ENCODE data around the gene SCAANT1. TPM values are rescaled to one million over a fixed set of nuclear protein-coding genes. Genes with fewer than 3 reads are reported as not detected.
A peak's percentile ranks its signal among the peaks of the same experiment; 100 is the strongest.

The SCAANT1 gene
- total RNA-seq, 1 donor = not detected

DNA sequence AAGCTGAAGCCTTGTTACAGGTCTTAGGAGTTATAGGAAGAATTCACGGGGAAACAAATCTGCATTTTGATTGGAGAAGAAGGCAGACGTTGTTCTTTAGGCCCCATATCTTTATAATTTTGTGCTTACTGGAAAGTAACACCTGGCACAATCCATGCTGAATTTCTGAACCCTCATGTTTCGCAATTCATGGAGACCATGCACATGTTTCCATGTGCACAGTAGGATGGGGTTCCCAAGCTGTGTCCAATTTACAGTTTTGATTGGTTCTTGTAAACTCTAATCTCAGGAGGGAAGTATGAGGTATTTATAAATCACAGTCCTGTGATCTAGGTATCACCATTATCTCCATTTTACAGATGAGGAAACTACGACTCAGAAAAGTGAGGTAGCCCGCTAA lies 7.8 kb upstream of the SCAANT1 start:
- Histone ChIP-seq H3K9me3 (ENCODE audit: low read depth, low read length) (no peaks in the 10 kb centered on the region), H3K4me3 (ENCODE audit: low read length) (no peak overlapping the region), H3K27me3 (ENCODE audit: insufficient read depth, low read length) (no peaks in the 10 kb centered on the region), H3K4me1 (ENCODE audit: insufficient read depth, low read length) (peaks cover 41% of the 10 kb centered on the region)

DNA sequence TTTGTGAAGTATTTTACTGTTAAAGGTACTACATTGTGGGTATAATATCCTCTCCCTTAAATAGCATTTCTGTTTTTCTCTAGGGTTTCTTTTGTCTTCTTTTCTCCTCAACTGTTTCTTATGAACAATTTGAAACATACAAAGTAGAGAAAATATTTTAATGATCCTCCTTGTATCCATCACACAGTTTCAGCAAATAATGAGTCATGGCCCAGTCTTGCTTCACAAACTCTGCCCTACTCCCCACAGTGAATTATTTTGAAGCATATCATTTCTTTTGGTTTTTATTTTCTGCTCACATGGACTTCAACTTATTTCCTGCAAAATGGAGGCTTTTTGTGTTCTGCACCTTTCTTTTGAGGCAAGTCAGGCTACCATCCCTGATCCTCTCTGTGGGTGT lies 6.1 kb upstream of the SCAANT1 start:
- H3K4me1 ChIP-seq (ENCODE audit: insufficient read depth, low read length) = peaks cover 41% of the 10 kb centered on the region
- no peak overlapping the region for H3K4me3 ChIP-seq (ENCODE audit: low read length)
- no peaks in the 10 kb centered on the region for H3K27me3 ChIP-seq (ENCODE audit: insufficient read depth, low read length)
- no peaks in the 10 kb centered on the region for H3K9me3 ChIP-seq (ENCODE audit: low read depth, low read length)

DNA sequence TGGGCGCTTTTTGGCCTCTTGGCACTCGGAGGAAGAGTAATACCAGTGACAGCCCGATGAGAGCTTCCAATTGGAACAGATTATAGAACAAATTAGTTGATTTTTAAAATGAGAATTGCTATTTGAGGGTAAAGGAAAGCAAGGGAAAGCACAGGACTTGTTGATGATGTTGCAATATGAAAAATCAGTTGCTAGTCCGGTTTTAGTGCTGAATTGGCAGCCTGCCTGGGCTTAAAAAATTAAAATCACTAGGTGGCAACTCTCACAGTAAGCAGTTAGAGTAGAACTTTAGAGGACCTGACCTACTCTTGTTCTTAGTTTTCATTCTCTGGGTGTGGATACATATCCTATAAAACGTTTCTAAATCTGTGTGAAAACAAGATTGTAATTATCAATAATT lies 2.1 kb upstream of the SCAANT1 start:
- no peaks in the 10 kb centered on the region for H3K27me3 ChIP-seq (ENCODE audit: insufficient read depth, low read length)
- no peak overlapping the region for H3K4me3 ChIP-seq (ENCODE audit: low read length)
- H3K9me3 ChIP-seq (ENCODE audit: low read depth, low read length) = no peaks in the 10 kb centered on the region
- peaks cover 39% of the 10 kb centered on the region for H3K4me1 ChIP-seq (ENCODE audit: insufficient read depth, low read length)

DNA sequence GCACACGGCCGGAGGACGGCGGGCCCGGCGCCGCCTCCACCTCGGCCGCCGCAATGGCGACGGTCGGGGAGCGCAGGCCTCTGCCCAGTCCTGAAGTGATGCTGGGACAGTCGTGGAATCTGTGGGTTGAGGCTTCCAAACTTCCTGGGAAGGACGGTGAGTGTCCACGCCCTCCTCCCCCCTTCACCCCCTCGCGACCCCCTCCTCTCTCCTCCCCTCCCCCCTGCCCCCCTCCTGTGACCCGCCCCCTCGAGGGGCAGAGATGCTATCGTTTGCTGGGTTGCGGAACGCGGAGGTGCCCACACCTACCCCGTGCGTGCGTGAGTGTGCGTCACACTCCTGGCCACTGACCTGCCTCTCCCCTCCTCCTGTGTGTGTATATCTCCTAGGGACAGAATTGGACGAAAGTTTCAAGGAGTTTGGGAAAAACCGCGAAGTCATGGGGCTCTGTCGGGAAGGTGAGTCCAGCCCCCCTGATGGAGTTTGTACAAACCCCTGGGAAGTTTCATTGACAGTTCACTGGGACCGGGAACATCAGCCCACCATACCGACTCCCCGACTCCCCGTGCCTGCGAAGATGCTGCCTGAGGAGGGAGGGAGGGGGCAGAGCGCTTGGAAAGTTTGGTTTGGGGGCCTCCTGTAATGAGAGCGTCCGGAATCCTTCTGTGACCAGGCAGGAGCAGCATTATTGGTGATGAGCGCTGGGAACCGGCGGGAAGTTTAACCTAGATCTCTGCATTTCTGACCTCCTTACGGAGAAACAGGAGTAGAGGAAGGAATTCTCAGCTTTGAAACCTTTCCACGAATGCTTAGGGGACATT lies 795 bp upstream of the SCAANT1 start:
- Histone ChIP-seq H3K4me3 (ENCODE audit: low read length) (peak overlapping the region; percentile 65), H3K4me1 (ENCODE audit: insufficient read depth, low read length) (peaks cover 39% of the 10 kb centered on the region), H3K9me3 (ENCODE audit: low read depth, low read length) (no peaks in the 10 kb centered on the region), H3K27me3 (ENCODE audit: insufficient read depth, low read length) (no peaks in the 10 kb centered on the region)

- Histone ChIP-seq H3K9me3 (ENCODE audit: low read depth, low read length) (no peaks in the 10 kb centered on the region), H3K4me3 (ENCODE audit: low read length) (peak overlapping the region; percentile 65), H3K4me1 (ENCODE audit: insufficient read depth, low read length) (peaks cover 39% of the 10 kb centered on the region), H3K27me3 (ENCODE audit: insufficient read depth, low read length) (no peaks in the 10 kb centered on the region)
Measured at GRCh38 chr3:63911509-63911872, 692 bp downstream of the SCAANT1 start.

DNA sequence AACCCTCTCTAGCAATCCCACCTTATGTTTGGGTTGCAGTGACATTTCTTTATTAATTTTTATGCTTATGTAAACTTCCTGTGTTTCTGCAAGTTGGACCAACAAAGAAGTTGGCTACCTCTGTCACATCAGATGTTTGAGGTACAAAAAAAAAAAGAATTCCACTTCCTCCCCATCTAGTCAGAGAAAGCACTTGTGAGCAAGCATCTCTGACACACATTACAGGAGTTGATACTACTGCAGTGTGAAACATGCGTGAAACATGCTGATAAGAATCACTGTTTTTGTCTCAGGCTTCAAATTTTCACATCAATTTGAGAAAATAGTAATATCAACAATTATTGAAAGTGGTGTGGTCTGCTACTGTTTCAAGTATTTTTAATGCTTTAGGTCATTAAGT lies 1.3 kb downstream of the SCAANT1 start:
- H3K4me3 ChIP-seq (ENCODE audit: low read length) = no peak overlapping the region
- H3K4me1 ChIP-seq (ENCODE audit: insufficient read depth, low read length) = peaks cover 39% of the 10 kb centered on the region
- H3K27me3 ChIP-seq (ENCODE audit: insufficient read depth, low read length) = no peaks in the 10 kb centered on the region
- H3K9me3 ChIP-seq (ENCODE audit: low read depth, low read length) = no peaks in the 10 kb centered on the region

DNA sequence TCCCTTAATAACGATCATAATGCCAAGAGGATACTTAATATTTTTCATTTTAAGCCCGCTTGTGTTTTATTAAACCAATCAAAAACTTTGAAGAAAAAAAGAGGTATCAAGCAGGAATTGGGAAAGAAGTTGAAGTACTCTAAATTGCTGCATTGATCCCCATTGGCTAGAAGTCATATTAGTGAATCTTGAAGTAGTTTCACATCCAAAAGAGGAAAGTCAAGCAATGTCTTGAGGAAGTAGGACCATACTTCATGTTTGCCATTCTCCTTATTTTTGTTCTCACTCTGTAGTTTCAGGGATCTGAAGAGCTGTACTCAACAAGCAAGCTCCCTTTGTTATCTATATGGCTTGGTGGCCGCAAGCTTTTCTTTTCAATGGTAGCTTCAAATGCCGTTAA lies 2.2 kb downstream of the SCAANT1 start:
- H3K27me3 ChIP-seq (ENCODE audit: insufficient read depth, low read length) = no peaks in the 10 kb centered on the region
- H3K4me3 ChIP-seq (ENCODE audit: low read length) = no peak overlapping the region
- H3K9me3 ChIP-seq (ENCODE audit: low read depth, low read length) = no peaks in the 10 kb centered on the region
- H3K4me1 ChIP-seq (ENCODE audit: insufficient read depth, low read length) = peaks cover 37% of the 10 kb centered on the region

GRCh38 chr3:63909431-63909830 lies 2.8 kb downstream of the SCAANT1 start:
- no peaks in the 10 kb centered on the region for H3K27me3 ChIP-seq (ENCODE audit: insufficient read depth, low read length)
- peaks cover 32% of the 10 kb centered on the region for H3K4me1 ChIP-seq (ENCODE audit: insufficient read depth, low read length)
- no peaks in the 10 kb centered on the region for H3K9me3 ChIP-seq (ENCODE audit: low read depth, low read length)
- H3K4me3 ChIP-seq (ENCODE audit: low read length) = no peak overlapping the region

DNA sequence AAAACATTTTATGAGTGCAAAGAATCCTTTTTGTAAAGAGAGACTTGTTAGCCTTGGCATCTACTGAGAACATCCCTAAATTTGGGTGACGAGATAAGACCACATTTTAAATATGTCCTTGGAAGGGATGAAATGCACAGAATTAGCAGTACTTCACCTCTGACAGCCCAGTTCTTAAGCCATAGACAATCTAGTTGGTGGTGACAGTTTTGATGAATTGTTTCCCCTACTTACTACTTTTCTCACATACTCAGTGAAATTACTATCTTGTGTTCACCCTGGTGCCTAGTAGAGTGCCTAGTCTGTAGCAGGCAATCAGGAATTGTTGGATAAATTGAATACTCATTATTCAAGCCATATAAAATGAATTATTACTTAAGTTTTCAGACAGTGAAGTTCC lies 3.4 kb downstream of the SCAANT1 start:
- H3K27me3 ChIP-seq (ENCODE audit: insufficient read depth, low read length) = no peaks in the 10 kb centered on the region
- H3K4me1 ChIP-seq (ENCODE audit: insufficient read depth, low read length) = peaks cover 25% of the 10 kb centered on the region
- no peak overlapping the region for H3K4me3 ChIP-seq (ENCODE audit: low read length)
- H3K9me3 ChIP-seq (ENCODE audit: low read depth, low read length) = no peaks in the 10 kb centered on the region

DNA sequence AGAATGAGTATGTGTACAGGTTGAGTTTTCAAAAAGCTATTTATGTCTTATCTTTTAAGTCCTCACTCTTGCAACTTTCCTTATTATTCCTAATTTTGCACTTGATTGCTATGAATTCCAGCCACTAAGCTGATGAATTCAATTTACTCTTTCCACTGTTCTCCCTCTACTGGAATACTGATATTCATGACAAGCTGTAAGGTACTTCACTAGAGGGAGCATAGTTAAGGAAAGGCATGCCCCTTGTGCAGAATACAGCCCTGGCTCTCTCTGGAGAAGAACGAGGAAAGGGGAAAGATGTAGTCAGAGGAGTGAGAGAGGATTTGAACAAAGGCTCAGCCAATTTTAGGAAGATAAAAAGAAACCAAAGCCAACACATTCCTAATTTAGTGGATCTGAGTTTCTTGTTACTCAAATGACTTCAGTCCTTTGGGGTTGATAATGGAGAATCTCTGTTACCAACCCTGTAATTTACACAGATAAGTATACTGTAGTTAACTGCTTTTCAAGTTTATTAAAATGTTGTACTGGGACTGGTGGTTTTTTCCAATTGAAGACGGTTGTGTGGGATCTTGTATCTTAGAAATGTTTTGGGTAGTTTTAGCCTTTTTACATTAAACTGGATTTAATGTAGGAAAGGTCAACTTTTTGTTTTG lies 4.0 kb downstream of the SCAANT1 start:
- Histone ChIP-seq H3K4me3 (ENCODE audit: low read length) (no peak overlapping the region), H3K27me3 (ENCODE audit: insufficient read depth, low read length) (no peaks in the 10 kb centered on the region), H3K4me1 (ENCODE audit: insufficient read depth, low read length) (peaks cover 19% of the 10 kb centered on the region), H3K9me3 (ENCODE audit: low read depth, low read length) (no peaks in the 10 kb centered on the region)

DNA sequence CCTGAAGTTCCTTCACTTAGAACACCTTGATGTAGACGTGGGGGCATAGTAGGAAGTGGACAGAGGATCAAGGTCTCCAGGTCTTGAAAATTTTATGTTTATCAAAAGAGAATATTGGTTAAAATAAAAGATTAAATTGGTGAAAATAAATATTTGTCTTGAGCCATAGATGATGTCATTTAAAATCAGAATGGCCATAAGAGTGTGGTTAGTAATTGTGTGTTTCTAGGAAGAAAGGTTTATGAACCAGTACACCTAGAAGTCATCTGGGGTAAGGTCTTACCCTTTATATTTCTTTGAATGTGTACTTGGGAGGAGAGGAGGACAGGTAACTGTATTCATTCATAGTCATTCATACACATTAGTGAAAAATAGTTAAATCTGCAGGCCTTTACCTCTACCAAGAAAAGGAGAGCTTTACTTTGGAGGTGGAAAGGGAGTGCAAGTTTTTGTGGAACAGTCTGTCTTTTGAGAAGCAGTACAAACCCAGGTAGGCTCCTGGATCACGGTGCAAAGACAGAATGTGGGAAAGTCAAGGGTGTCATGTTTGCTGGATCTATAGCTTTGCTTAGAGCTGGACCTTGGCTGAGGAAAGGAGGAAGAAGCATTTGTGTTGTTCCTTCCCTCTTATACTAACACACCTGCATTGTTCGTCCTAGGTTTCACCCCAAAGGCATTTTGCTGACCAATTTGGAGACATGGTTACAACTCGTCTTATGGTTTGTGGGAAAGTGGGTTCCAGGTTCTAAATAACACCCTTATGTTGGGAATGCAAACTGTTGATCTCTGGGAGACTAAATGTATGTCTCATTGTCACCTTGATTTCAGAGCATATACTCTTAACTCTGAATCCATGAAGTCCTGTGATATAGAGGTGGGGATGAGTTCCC lies 6.2 kb downstream of the SCAANT1 start:
- Histone ChIP-seq H3K4me1 (ENCODE audit: insufficient read depth, low read length) (peaks cover 9% of the 10 kb centered on the region), H3K4me3 (ENCODE audit: low read length) (no peak overlapping the region), H3K9me3 (ENCODE audit: low read depth, low read length) (no peaks in the 10 kb centered on the region), H3K27me3 (ENCODE audit: insufficient read depth, low read length) (no peaks in the 10 kb centered on the region)

DNA sequence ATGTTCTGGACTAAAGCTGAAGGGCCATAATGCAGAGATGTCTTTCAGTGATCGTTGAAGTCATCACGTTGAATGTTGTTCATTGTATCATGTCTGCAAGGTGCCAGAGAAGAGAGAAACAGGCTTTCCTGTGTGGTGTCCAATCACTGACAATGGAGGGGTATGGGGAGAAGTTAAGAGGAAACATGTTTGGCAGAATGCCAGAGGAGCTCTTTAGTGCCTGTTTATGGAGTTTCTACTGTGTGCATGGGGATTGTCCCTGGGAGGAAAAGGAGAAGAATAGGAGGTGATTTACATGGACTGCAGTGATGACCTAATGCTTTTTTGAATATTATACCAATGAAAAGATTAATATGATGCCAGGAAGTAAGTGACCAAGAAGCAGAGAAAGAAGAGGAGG lies 11.7 kb downstream of the SCAANT1 start:
- Histone ChIP-seq H3K4me1 (ENCODE audit: insufficient read depth, low read length) (peaks cover 6% of the 10 kb centered on the region), H3K27me3 (ENCODE audit: insufficient read depth, low read length) (no peaks in the 10 kb centered on the region), H3K4me3 (ENCODE audit: low read length) (no peak overlapping the region), H3K9me3 (ENCODE audit: low read depth, low read length) (no peaks in the 10 kb centered on the region)

- no peaks in the 10 kb centered on the region for H3K27me3 ChIP-seq (ENCODE audit: insufficient read depth, low read length)
- H3K4me1 ChIP-seq (ENCODE audit: insufficient read depth, low read length) = peaks cover 7% of the 10 kb centered on the region
- H3K9me3 ChIP-seq (ENCODE audit: low read depth, low read length) = no peaks in the 10 kb centered on the region
- no peak overlapping the region for H3K4me3 ChIP-seq (ENCODE audit: low read length)
Measured at GRCh38 chr3:63900010-63900409, 12.2 kb downstream of the SCAANT1 start.

GRCh38 chr3:63896332-63897030 lies 15.7 kb downstream of the SCAANT1 start:
- no peaks in the 10 kb centered on the region for H3K27me3 ChIP-seq (ENCODE audit: insufficient read depth, low read length)
- peaks cover 7% of the 10 kb centered on the region for H3K4me1 ChIP-seq (ENCODE audit: insufficient read depth, low read length)
- H3K9me3 ChIP-seq (ENCODE audit: low read depth, low read length) = no peaks in the 10 kb centered on the region
- H3K4me3 ChIP-seq (ENCODE audit: low read length) = no peak overlapping the region

Measured in mononuclear cell (primary cell).